A204.1 (cell line): ENCODE data around the gene RRP1.
"Not testable (repeated sequence)": the region's sequence is repeated elsewhere in the genome, so short reads cannot be mapped to it uniquely, and the experiment has no call there.

Experiments used
- FAIRE-seq: peaks from 2 replicates; lab custom pipeline; 2012; peaks lifted over from hg19 to GRCh38; lab: Jason Lieb, UNC

Gene RRP1

GRCh38 chr21:43842742-43843141, 53.4 kb downstream of the RRP1 start:
- FAIRE-seq, result peak; percentile 34

- FAIRE-seq, result not testable (repeated sequence)
Measured at GRCh38 chr21:43844906-43845305, 55.5 kb downstream of the RRP1 start.

GRCh38 chr21:43845386-43845785, 56.0 kb downstream of the RRP1 start:
- FAIRE-seq, result no peak

- FAIRE-seq, result no peak
Measured at GRCh38 chr21:43846430-43846829, 57.1 kb downstream of the RRP1 start.

- FAIRE-seq, result no peak
Measured at GRCh38 chr21:43847301-43847700, 57.9 kb downstream of the RRP1 start.

- FAIRE-seq, result no peak
Measured at GRCh38 chr21:43848771-43849170, 59.4 kb downstream of the RRP1 start.

- FAIRE-seq, result no peak
Measured at GRCh38 chr21:43849532-43850299, 60.3 kb downstream of the RRP1 start.

- FAIRE-seq, result no peak
Measured at GRCh38 chr21:43850728-43851295, 61.4 kb downstream of the RRP1 start.

- FAIRE-seq, result no peak
Measured at GRCh38 chr21:43851593-43851992, 62.2 kb downstream of the RRP1 start.

GRCh38 chr21:43853851-43854772, 64.7 kb downstream of the RRP1 start:
- FAIRE-seq, result no peak
